ENCODE results near the gene SOCS6. TPM values are rescaled to one million over a fixed set of nuclear protein-coding genes. Genes with fewer than 3 reads are reported as not detected.

SOCS6 gene
- total and polyA plus RNA-seq, 2 of the 13 experiments (the other 11 are each of a cell fraction or from before 2014, with no cell fraction given), result 18.6 to 38.3 TPM

DNA sequence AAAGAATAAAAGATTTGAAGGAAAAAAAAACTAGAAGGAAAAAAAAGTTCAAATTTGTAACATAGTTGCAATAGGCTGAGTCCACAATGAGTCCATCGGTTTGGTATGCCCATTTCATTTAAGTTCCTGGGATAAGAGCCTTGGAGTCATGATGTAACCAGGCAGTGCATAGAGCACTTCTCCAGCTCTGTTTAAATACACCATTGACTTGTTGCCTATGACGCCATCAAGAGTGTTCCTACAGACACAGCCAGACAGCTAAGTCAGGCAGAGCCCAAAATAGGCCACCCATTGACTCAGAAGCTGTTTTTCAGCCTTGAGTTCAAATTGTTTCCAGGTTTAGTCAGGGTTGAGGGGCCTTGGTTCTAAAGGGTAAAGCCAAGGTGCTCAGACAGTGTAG, 44.9 kb downstream of the SOCS6 start (continued):
- TF ChIP-seq BCL6 (CRISPR knock-in tag; IDR thresholded peaks at IDR 0.05) (peak; percentile 89), ARID2 (CRISPR knock-in tag; IDR thresholded peaks at IDR 0.05; ENCODE audit: borderline replicate concordance) (no peak), HOXA3 (CRISPR knock-in tag; IDR thresholded peaks at IDR 0.05) (peak; percentile 98), FOXJ3 (CRISPR knock-in tag; IDR thresholded peaks at IDR 0.05; ENCODE audit: borderline replicate concordance) (peak; percentile 69; the same call in 1 of the 2 replicates), AKNA (CRISPR knock-in tag; IDR thresholded peaks at IDR 0.05; ENCODE audit: borderline replicate concordance) (no peak), THAP11 (CRISPR knock-in tag; IDR thresholded peaks at IDR 0.05) (peak; percentile 74), ZFP37 (CRISPR knock-in tag; IDR thresholded peaks at IDR 0.05; ENCODE audit: borderline replicate concordance) (no peak; the same call in 1 of the 2 replicates), HDAC1 (CRISPR knock-in tag; IDR thresholded peaks at IDR 0.05) (peak; percentile 72), CSRNP2 (CRISPR knock-in tag; conservative IDR thresholded peaks at IDR 0.05; ENCODE audit: low read depth) (no peak), MXD4 (CRISPR knock-in tag; IDR thresholded peaks at IDR 0.05) (no peak), SIX4 (CRISPR knock-in tag; IDR thresholded peaks at IDR 0.05) (peak; percentile 38; the same call in 1 of the 2 replicates), JUND (CRISPR knock-in tag; IDR thresholded peaks at IDR 0.05) (peak; percentile 89), PBX3 (CRISPR knock-in tag; IDR thresholded peaks at IDR 0.05; ENCODE audit: borderline replicate concordance) (no peak)
- TF ChIP-seq, protein P1, sequence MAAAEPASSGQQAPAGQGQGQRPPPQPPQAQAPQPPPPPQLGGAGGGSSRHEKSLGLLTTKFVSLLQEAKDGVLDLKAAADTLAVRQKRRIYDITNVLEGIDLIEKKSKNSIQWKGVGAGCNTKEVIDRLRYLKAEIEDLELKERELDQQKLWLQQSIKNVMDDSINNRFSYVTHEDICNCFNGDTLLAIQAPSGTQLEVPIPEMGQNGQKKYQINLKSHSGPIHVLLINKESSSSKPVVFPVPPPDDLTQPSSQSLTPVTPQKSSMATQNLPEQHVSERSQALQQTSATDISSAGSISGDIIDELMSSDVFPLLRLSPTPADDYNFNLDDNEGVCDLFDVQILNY (CRISPR knock-in tag; conservative IDR thresholded peaks at IDR 0.05), result no peak
- TF ChIP-seq, protein P2, sequence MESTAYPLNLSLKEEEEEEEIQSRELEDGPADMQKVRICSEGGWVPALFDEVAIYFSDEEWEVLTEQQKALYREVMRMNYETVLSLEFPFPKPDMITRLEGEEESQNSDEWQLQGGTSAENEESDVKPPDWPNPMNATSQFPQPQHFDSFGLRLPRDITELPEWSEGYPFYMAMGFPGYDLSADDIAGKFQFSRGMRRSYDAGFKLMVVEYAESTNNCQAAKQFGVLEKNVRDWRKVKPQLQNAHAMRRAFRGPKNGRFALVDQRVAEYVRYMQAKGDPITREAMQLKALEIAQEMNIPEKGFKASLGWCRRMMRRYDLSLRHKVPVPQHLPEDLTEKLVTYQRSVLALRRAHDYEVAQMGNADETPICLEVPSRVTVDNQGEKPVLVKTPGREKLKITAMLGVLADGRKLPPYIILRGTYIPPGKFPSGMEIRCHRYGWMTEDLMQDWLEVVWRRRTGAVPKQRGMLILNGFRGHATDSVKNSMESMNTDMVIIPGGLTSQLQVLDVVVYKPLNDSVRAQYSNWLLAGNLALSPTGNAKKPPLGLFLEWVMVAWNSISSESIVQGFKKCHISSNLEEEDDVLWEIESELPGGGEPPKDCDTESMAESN (CRISPR knock-in tag; conservative IDR thresholded peaks at IDR 0.05), result no peak; the same call in 1 of the 2 replicates
- TF ChIP-seq, protein P3, sequence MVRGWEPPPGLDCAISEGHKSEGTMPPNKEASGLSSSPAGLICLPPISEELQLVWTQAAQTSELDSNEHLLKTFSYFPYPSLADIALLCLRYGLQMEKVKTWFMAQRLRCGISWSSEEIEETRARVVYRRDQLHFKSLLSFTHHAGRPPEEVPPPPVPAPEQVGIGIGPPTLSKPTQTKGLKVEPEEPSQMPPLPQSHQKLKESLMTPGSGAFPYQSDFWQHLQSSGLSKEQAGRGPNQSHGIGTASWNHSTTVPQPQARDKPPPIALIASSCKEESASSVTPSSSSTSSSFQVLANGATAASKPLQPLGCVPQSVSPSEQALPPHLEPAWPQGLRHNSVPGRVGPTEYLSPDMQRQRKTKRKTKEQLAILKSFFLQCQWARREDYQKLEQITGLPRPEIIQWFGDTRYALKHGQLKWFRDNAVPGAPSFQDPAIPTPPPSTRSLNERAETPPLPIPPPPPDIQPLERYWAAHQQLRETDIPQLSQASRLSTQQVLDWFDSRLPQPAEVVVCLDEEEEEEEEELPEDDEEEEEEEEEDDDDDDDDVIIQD (CRISPR knock-in tag; IDR thresholded peaks at IDR 0.05; ENCODE audit: low read depth), result peak; percentile 86; the same call in 1 of the 2 replicates

Measured in HepG2 (cell line).